ENCODE data around the gene GP2.
A peak's percentile ranks its signal among the peaks of the same experiment; 100 is the strongest.

The GP2 gene

DNA sequence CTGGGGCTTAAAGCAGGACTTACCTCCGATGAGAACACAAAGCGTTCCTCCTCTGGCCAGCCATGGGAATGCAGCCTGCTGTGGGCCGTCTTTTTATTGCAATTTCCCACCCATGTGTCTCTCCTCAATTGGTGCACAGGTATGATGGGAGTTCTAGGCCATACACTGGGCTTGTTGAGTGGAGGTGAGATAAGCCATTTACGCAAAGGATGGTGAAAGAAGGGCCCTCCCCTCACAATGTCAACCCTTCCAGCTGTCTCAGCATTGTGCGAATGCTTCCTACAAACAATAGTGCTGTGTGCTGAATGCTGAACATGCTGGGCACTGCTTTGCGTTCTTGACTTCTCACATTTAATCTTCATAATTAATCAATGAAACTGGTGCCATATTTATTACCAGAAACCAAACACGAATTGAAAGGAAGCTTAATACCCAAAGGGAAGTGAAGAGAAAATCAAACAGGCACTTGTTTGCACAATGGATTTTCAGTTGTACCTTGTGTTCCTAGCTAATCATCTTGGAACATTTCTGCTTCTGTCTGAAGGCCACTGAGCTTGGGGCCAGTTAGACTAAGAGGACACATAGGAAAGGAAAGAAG is at the start of gene GP2:
TSS of gene GP2 (minus strand) at position 70 of the 598 bp plus-strand sequence. CDS start 1,082 bp downstream, outside the sequence.
- no peak for DNase-seq (ENCODE audit: low spot score)

DNA sequence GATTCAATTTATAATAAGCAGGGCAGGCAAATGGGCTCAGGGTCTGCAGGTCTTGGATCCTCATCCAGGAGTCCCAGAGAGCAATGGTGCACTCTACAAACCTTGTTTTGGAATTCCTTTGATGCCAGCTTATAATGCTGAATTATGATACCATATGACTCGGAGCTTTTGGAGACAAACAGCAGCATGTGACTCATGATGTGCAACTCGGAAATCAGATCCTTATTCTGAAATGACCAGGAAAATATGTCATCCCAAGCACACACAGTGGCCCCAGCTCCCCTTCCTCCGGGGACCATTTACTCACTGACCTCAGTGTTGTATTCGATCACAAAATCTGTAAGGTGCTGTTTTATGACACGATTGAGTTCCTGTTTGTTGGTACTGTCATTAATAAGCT is 45.4 kb upstream of the GP2 start:
- peak; percentile 68 for DNase-seq (ENCODE audit: low spot score)

DNA sequence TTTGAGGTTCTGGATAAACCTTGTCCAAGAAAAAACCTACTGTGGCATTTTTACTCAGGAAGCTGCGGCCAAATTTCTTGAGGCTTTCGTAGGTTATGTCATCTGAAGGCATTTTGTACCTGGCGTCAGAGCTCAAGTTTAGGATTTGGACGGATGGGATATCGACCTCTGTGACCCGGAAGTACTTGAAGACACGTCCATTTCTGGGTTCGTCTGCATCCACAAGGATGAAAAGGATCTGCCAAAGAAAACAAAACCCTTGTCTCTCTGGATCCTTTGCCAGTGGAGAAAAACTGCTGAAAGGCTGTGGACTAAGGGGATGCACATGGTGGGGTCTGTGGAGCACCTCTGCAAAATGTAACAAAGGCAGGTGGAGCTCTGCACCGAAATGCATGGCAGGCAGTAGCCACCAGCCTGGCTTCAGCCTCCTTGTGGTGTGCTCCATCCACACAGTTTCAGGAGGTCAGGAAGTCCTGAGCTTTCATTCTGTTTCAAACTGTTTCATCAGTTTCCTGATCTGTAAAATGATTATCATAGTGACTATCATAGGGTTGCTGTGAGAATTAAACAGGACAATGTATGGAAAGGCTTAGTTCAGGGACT is 42.2 kb upstream of the GP2 start:
- no peak for DNase-seq (ENCODE audit: low spot score)

DNA sequence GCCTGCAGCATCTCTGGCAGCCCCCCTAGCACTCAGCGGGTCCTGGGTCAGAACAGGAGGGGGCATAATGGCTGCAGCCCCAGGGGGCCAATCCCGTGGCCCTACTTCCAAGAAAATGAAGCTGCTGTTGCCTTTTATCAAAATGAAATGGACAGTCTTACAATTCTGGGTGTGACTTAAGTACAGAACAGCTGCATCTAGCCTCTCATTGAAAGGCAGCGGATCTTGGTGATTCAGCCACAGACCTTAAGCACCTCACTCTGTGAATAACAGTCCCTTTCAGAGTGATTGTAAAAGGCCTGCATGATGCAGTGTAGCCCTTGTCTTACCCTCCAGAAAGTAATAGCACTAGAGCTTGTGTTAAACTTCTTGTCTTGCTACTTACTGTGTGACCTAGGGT is 36.7 kb upstream of the GP2 start:
- DNase-seq (ENCODE audit: low spot score): no peak

DNA sequence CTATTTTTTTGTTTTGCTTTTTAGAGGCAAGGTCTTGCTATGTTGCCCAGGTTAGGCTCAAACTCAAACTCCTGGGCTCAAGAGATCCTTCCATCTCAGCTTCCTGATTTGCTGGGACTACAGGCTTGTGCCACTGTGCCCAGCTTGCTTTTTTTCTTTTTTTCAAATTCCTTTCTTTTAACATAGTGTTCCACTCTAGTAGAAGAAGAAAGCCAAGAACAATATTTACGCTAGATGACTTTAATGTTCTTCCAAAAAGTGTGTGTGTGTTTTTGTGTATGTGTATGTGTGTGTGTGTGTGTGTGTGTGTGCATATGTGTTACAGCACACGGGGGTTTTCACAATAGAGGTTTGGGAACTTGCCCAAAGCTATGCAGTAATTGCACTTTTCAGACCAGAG is 35.9 kb upstream of the GP2 start:
- no peak for DNase-seq (ENCODE audit: low spot score)

DNA sequence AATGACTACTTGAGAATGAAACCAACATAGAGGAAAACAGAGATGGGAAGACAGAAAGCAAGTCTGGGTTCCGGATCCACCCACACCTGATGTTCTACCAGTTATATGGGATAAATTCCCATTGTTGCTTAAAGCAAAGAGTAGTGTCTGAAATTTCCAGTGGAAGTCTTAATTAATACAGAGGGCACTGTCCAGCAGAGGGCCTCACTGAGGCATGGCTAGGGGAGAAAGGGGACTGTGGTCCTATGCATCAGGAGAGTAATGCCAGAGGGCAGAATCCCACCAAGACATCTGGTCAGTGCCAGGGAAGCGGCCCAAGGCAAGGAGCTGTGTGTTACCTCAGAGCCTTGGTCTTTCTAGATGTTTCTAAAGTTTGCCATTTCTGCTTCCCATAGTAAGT is 32.7 kb upstream of the GP2 start:
- no peak for DNase-seq (ENCODE audit: low spot score)

DNA sequence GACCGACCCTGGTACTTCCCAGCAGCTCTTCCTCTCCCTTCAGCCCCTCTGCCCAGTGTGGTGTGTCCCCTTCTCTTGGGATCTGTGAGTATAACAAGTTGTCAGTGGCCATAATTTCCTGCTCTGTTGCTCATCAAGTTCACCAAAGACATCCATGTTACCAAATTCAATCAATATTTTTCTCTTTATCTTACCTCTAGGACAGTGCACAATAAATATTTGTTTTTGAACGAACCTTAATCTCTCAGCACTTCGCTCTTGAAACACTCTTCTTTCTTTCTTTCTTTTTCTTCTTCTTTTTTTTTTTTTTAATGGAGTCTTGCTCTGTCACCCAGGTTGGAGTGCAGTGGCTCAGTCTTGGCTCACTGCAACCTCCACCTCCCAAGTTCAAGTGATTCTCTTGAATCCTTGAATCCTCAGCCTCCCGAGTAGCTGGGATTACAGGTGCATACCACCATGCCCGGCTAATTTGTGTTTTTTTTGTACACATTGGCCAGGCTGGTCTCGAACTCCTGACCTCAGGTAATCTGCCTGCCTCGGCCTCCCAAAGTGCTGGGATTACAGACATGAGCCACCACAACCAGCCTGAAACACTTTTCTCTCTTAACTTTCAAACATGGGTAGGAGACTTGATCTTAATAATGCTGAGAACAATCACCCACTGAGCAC is 27.9 kb upstream of the GP2 start:
- no peak for DNase-seq (ENCODE audit: low spot score)

DNA sequence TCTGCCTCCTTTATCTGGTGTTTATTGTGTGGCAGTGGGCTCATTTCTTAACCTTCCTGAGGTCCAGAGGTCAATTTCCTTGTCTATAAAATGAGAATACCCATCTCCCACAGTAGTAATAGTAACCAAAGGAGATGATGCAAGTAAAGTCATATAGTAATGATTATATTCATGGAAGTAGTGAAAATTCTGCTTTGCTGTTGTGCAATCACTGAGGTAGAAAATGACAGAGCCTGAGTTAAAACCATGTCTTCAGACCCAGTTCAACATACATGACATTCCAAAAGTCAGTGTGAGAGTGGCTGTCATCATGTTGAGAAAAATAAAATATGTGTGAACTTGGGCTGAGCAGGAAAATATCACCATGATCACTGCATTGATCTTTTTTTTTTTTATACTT is 26.1 kb upstream of the GP2 start:
- no peak for DNase-seq (ENCODE audit: low spot score)

DNA sequence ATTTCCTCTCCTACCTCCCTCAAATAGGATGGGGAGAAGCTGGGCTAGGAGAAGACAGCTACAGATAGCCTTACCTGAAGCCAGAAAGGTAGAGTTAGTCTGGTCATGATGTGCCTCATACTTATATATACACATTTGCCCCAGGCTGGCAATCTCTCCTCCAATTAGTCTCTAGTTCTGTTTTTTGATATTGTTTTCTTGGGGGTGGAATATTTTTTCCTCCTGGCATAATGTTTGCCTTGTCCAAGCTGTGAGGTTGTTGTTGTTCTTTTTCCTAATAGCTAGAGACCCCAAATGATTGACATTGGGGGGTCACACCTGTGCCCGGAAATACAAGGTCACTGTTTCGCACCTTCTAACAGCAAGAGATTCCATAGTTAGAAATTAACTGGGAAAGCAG is 25.3 kb upstream of the GP2 start, which contains the start of gene UMOD:
TSS of gene UMOD (minus strand) at position 101 of the 400 bp plus-strand sequence. CDS start 1,978 bp downstream, outside the sequence.
- no peak for DNase-seq (ENCODE audit: low spot score)

DNA sequence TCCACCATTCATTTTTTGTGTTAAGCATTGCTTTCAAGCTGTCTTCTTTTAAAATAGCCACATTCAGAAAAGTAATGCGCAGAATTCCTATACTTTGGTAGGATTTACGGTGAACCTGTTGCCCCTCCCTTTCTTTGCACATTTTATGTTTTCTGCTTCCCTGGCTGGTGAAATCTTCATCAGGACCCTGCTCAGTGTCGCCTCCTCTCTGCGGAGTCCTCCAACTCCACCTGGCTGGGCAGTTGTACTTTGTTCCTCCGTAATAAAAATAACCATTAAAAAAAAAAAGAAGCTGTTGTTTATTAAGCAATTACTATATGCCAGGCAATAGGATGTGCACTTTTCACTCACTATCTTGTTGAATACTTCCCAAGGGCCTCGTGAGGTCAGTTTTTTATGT is 22.3 kb upstream of the GP2 start:
- no peak for DNase-seq (ENCODE audit: low spot score)

DNA sequence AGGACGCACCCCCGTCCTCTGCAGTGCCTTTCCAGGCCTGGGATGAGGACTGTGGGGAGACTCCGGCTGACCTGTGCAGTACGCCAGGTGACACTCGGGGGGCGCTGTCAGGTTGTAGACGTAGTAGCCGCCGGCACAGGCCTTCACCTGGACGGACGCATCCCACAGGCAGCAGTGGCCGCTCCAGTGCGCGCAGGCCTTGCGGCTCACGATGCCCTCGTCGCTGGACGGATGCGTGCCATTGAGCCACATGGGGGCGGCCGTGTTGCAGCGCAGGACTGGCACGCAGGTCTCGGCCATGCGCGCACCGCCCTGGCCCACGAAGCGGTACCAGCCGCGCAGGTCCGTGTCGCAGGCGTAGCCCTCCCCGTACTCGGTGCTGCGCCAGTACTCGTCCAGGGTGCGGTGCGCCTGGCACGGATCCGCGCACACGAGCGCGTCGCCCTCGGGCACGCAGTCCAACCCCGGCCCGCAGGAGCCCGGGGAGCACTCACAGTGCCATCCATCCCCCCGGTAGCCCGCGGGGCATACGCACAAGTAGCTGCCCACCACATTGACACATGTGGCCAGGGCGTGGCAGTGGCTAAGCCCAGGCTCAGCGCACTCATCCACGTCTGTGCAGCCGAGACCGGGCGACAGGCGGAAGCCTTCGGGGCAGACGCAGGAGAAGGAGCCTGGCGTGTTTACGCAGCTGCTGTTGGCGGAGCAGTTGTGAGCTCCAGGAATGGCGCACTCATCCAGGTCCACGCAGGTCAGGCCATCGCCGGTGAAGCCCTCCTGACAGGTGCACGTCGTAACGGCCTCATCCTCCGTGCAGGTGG is 21.3 kb upstream of the GP2 start:
- DNase-seq (ENCODE audit: low spot score): peak; percentile 68

DNA sequence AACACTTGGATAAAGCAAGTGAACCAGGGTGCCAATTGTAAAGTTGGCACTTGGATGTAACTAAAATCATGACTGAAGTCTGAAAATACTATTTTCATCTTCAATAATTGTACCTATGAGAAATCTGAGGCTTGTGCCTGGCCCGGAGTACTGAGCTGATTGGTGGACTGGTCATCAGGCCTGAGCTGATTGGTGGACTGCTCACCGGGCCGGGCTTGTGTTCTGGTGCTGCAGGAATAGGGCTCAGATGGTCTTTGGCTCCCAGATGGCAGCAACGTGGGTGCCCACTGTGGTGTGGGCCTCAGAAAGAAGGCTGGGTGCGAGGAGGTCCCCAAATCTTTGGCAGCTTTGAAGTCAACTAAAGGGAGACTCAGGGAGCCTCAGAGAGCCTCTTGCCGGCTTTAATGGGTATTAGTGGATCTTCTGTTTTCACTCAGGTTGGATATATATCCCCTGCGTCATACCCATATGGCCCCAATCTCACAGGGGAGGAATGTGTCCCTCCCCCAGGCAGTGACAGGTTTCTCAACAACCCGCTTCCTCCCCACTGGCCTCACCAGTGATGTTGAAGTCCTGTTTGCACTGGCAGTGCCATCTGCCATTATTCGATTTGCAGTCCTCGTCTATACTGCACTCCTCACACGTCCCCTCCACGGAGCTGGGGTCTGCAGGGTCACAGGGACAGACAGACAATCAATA is 20.5 kb upstream of the GP2 start:
- DNase-seq (ENCODE audit: low spot score): peak; percentile 67

DNA sequence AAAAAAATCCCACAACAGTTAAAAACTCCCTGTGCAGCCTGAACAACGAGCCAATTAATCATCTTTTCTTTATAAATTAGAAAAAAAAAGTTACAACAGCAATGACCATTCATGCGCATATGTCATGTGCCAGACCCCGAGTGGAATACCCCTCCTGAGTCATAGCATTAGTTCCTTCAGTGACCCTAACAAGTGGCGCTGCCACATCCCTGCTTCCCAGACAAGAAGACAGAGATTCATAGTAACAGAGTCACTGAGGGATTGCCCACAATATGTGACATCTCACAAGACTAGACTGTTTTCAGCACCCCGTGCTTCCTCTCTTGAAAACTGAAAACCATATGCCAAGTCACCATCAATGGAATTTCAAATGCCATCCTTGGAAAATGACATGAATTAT is 17.3 kb upstream of the GP2 start:
- DNase-seq (ENCODE audit: low spot score): peak; percentile 79

DNA sequence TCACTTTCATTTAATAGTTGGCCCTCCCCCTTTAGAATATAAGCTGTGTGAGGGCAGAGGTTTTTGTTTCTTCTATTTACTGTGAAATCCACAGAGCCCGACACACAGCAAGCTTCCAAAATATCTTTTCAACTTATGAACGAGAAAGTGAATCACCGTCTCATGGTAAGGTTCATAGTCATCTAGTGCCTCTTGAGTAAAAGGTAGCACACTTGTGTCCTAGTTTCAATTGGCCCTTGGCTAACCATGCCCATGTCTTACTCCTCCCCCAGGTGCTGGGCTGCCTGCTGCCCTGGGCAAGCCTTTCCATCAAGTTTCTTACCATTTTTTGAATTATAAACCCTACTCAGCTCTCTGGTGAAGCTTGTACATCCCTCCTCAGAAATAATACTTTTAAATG is 12.4 kb upstream of the GP2 start:
- peak; percentile 59 for DNase-seq (ENCODE audit: low spot score)

DNA sequence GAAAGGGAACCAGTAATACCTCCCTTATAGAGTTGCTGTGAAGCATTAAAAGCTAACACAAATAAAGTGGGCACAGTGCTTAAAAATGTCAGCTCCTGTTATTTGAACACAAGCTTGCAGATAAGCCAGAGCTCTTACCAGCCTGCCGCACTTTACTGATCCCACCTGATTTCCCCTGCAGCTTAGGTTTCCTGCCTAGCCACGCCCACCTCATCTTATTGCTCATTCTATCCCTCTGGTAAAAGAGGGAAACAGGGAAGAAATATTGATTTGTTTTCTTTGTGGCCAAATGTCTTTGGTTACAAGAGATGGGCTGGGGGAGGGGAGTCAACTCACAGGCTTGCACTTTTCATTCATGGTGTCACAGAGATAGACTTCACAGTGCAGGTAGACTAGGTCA is 9.6 kb upstream of the GP2 start:
- DNase-seq (ENCODE audit: low spot score): no peak

DNA sequence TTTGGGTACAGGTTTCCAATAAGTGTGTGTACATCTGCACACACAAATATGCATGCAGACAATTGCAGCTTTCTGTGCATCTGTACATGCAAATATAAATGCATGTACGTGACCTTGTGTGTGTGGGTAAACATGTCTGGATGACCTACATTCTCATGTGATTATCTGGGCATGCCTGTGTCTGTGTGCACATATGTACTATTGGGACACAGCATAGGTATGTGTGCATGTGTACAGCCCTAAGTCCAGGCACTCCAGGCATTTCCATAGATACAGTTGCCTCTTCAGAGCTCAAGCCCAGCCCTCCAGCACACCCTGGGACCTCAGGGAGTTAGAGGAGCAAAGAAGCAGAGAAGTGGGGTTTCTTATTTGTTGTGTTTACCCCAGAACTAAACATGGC is 7.1 kb upstream of the GP2 start:
- no peak for DNase-seq (ENCODE audit: low spot score)

DNA sequence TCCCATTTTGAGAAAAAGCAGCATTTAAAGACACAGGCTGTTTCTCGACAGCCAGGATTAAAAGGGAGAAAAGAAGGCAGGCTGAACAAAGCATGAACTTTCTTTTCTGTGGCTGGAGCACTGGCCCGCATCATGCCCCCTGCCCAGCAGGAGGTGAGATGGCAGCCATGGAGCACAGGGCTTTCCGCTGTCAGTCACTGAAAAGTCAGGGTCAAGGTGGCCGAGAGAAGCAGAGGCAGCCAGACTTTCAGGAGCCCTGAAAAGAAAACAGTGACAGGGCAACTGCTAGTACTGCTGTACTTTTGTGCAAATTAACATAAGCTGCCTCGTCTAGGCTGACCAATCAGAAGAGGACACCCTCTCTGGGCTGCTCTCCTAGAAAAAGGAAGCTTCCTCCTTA is 5.8 kb upstream of the GP2 start:
- no peak for DNase-seq (ENCODE audit: low spot score)

DNA sequence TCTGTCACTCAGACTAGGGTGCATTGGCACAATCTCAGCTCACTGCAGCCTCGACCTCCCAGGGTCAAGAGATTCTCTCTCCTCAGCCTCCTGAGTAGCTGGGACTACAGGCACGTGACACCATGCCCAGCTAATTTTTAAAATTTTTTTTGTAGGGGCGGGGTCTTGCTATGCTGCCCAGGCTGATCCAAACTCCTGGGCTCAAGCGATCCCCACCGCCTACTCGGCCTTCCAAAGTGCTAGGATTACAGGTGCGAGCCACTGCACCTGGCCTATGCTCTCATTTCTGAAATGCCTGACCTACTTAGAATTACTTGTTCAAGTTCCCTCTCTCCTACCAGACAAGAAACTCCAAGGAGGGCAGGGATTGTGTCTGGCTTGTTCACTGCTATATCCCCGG is 5.1 kb upstream of the GP2 start:
- no peak for DNase-seq (ENCODE audit: low spot score)

DNA sequence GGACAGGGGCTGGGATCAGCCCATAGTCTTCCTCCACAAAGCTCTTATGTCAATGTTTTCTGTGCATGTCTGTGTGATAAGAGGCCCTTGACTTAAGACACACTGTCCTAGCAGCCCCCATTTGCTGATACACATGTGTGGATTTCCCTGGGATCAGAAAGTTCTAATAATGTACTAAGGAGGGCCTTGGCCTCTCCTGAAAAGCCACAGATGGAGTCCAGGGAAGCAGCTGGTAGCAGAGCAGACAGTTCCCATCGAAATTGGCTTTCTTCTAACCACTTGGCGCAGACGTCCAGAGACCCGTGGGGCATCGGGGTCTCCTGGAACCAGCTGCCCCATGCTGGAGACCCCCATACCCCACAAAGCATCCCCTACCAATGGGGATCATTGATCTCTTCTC is 4.3 kb upstream of the GP2 start:
- no peak for DNase-seq (ENCODE audit: low spot score)

DNA sequence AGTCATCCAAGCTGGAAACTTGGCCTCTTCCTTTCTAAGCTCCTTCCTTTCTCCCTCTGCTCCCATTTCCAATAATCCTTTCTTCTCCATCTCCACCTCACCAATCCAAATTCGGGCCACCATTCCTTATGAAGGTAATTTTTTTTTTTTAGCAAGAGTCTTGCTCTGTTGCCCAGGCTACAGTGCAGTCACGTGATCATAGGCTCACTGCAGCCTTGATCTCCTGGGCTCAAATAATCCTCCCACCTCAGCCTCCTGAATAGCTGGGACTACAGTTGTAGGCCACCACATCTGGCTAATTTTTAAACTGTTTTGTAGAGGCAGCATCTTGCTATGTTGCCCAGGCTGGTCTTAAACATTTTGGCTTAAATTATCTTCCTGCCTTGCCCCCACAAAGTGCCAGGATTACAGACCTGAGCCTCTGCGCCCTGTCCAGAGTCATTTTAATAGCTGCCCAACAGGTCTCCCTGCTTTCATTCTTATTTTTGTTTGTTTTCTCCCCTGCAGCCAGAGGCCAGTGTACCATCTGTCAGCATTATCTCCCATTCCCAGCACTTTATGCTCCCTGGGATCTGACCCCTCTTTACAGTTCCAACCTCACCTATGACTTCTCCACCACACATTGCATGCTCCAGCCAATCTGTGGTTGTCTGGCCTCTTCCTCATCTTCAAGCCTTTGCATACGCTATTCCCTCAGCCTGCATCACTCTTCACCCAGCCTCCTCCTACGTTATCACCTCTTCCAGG is 2.3 kb upstream of the GP2 start:
- no peak for DNase-seq (ENCODE audit: low spot score)

DNA sequence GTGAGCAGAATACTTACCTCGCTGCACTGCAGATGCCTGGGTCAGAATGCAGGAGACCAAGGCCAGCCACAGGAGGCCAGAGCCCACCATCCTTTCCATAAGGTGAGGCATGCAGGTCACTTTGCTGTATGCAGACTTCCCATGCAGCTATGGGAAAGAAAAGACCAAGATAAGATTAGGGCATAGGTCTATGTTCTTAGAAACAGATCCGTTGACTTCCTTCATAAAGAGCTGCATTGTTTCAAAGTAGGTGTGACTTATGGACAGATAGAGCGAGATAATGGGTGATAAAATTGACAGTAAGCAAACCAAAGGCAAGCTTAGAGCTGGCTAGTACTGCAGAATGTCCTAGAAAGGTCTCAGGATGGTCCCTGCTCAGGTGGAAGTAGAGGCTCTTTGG is 992 bp downstream of the GP2 start:
- DNase-seq (ENCODE audit: low spot score): no peak

Data from kidney tubule cell (primary cell).